HCT116 (cell line): ENCODE results near the gene ADIPOQ. TPM values are rescaled to one million over a fixed set of nuclear protein-coding genes. Genes with fewer than 3 reads are reported as not detected.

Experiments
- ATAC-seq: fragments of 200-7000 bp; cut with Tn5 transposase; 2 replicates; pipeline ENCODE4 v1.9.1; 2020; ENCODE audit warnings: mild to moderate bottlenecking, moderate library complexity
- BruUV-seq: library from RNA; stranded (reverse); fragments of 400-500 nt; replicated peaks from 2 replicates; lab custom pipeline; 2021; lab: Mats Ljungman, UMichigan
- CTCF ChIA-PET: fragments of 300-600 bp; sonication (Branson Sonifier 250); formaldehyde crosslinking; loops from one replicate; lab custom pipeline; 2021; ENCODE audit warnings: antibody characterized with exemption; lab: Charles Lee
- POLR2A ChIA-PET: fragments of 300-600, 350-600 bp; sonication (Branson Sonifier 250); formaldehyde crosslinking; loops from one replicate; lab custom pipeline; 2021; ENCODE audit warnings: antibody characterized with exemption; lab: Charles Lee
- RAD21 ChIA-PET, 2 experiments: fragments of 300-600 bp; sonication (Branson Sonifier 250); formaldehyde crosslinking; loops; one replicate each; lab custom pipeline; 2023; ENCODE audit warnings: low total read pairs in 2 of 2; ENCODE audit not compliant: uncharacterized antibody in 2 of 2, unreplicated experiment in 2 of 2, low non-redundant PET in 1 of 2; lab: Charles Lee
- DNase-seq: peaks from one replicate; pipeline ENCODE4 v3.0.0-alpha.2; 2010; ENCODE audit warnings: low read depth, low spot score
- H2AFZ ChIP-seq: fragments of 200-600 bp; shearing (Covaris generic), sonication (generic); 2 replicates; pipeline ENCODE4 v1.6.1; 2017; ENCODE audit warnings: low read depth, mixed run types, mixed read lengths, antibody characterized with exemption, low read length; ENCODE audit not compliant: poor library complexity, severe bottlenecking
- H3K27ac ChIP-seq: 2 replicates; pipeline ENCODE4 v1.5.1; 2012; ENCODE audit warnings: low read depth, low read length
- H3K27me3 ChIP-seq: fragments of 200-600 bp; sonication (generic); 2 replicates; pipeline ENCODE4 v1.6.1; 2016; ENCODE audit warnings: mixed run types, low read length, mixed read lengths; ENCODE audit not compliant: insufficient read depth
- H3K36me3 ChIP-seq, 2 experiments: fragments of 200-500 bp in 1 of 2; fragments of 200-600 bp in 1 of 2; sonication (Bioruptor generic) in 1 of 2; sonication (generic) in 1 of 2; 2 replicates each; pipeline versions ENCODE4 v1.5.1 to v1.6.1; 2014 to 2016; ENCODE audit warnings: low read length in 2 of 2, inconsistent platforms in 1 of 2, mixed read lengths in 1 of 2, mixed run types in 1 of 2; ENCODE audit not compliant: insufficient read depth in 2 of 2, control insufficient read depth in 1 of 2
- H3K4me1 ChIP-seq, 2 experiments: fragments of 200-600 bp in 1 of 2; sonication (generic) in 1 of 2; 2 replicates each; pipeline versions ENCODE4 v1.5.1 to v1.6.1; 2012 to 2017; ENCODE audit warnings: low read length in 2 of 2, inconsistent platforms in 1 of 2, mild to moderate bottlenecking in 1 of 2, mixed read lengths in 1 of 2, mixed run types in 1 of 2, moderate library complexity in 1 of 2; ENCODE audit not compliant: insufficient read depth in 2 of 2, control insufficient read depth in 1 of 2
- H3K4me2 ChIP-seq: fragments of 200-600 bp; sonication (generic); 2 replicates; pipeline ENCODE4 v1.6.1; 2017; ENCODE audit warnings: mixed run types, low read length, mixed read lengths
- H3K4me3 ChIP-seq, 2 experiments: fragments of 200-600 bp in 1 of 2; sonication (generic) in 1 of 2; replicated peaks in 1 of 2; 2 replicates each; pipeline ENCODE4 v1.5.1; 2011 to 2016; ENCODE audit warnings: low read length in 2 of 2, control low read depth in 1 of 2, low read depth in 1 of 2, mild to moderate bottlenecking in 1 of 2, mixed read lengths in 1 of 2, mixed run types in 1 of 2
- H3K79me2 ChIP-seq: fragments of 200-600 bp; sonication (generic); 2 replicates; pipeline ENCODE4 v1.6.1; 2017; ENCODE audit warnings: mild to moderate bottlenecking, mixed run types, low read length, moderate library complexity, mixed read lengths; ENCODE audit not compliant: insufficient read depth
- H3K9ac ChIP-seq: fragments of 200-600 bp; sonication (generic); 2 replicates; pipeline ENCODE4 v1.6.1; 2016; ENCODE audit warnings: low read length, mixed read lengths
- H3K9me2 ChIP-seq: fragments of 200-600 bp; sonication (generic), shearing (Covaris generic); 2 replicates; pipeline ENCODE4 v1.6.1; 2017; ENCODE audit warnings: mixed run types, mild to moderate bottlenecking, moderate library complexity; ENCODE audit not compliant: insufficient read depth
- H3K9me3 ChIP-seq, 2 experiments: fragments of 200-500 bp in 1 of 2; fragments of 200-600 bp in 1 of 2; sonication (Bioruptor generic) in 1 of 2; sonication (generic) in 1 of 2; 2 replicates each; pipeline ENCODE4 v1.6.1; 2014 to 2017; ENCODE audit warnings: low read length in 2 of 2, mixed read lengths in 2 of 2, inconsistent platforms in 1 of 2, low read depth in 1 of 2, mild to moderate bottlenecking in 1 of 2, mixed run types in 1 of 2, moderate library complexity in 1 of 2; ENCODE audit not compliant: control insufficient read depth in 1 of 2, insufficient read depth in 1 of 2
- H4K20me1 ChIP-seq: fragments of 200-600 bp; sonication (generic), shearing (Covaris generic); 2 replicates; pipeline ENCODE4 v1.6.1; 2017; ENCODE audit warnings: mixed run types, mild to moderate bottlenecking, moderate library complexity; ENCODE audit not compliant: insufficient read depth
- CBX3 ChIP-seq: IDR thresholded peaks from 2 replicates; pipeline ENCODE4 v1.6.1; 2012; ENCODE audit warnings: low read depth
- EGR1 ChIP-seq: IDR thresholded peaks from 2 replicates; pipeline ENCODE4 v1.6.1; 2012; ENCODE audit warnings: low read depth
- ELF1 ChIP-seq: IDR thresholded peaks from 2 replicates; pipeline ENCODE4 v1.6.1; 2012; ENCODE audit warnings: low read depth, borderline replicate concordance
- EZH2 ChIP-seq: fragments of 200-600 bp; sonication (generic); IDR thresholded peaks from 2 replicates; pipeline ENCODE4 v1.6.1; 2017; ENCODE audit warnings: antibody characterized with exemption, mixed run types
- EZH2phosphoT487 ChIP-seq: fragments of 200-600 bp; IDR thresholded peaks from 2 replicates; pipeline ENCODE4 v1.6.1; 2018; ENCODE audit warnings: antibody characterized with exemption, borderline replicate concordance
- FOSL1 ChIP-seq: IDR thresholded peaks from 2 replicates; pipeline ENCODE4 v1.6.1; 2012; ENCODE audit warnings: low read depth
- SIN3A ChIP-seq: IDR thresholded peaks from 2 replicates; pipeline ENCODE4 v1.6.1; 2012; ENCODE audit warnings: low read depth
- SP1 ChIP-seq: IDR thresholded peaks from 2 replicates; pipeline ENCODE4 v1.6.1; 2012; ENCODE audit warnings: low read depth
- SRF ChIP-seq: IDR thresholded peaks from 2 replicates; pipeline ENCODE4 v1.6.1; 2012; ENCODE audit warnings: low read depth
- YY1 ChIP-seq: IDR thresholded peaks from 2 replicates; pipeline ENCODE4 v1.6.1; 2011; ENCODE audit warnings: low read length, low read depth, moderate library complexity, mild to moderate bottlenecking; ENCODE audit not compliant: insufficient replicate concordance; ENCODE audit errors: extremely low read depth
- ZFX ChIP-seq: fragments of 450-650 bp; IDR thresholded peaks from 2 replicates; pipeline ENCODE4 v1.6.1; 2017
- ZNF274 ChIP-seq: fragments of 200-500 bp; sonication (Bioruptor generic); IDR thresholded peaks from 2 replicates; pipeline ENCODE4 v1.6.1; 2014; ENCODE audit warnings: mild to moderate bottlenecking, low read depth, low read length, inconsistent platforms
- intact Hi-C: fragments of 100-400 bp; cut with micrococcal nuclease; formaldehyde crosslinking; loops from 2 replicates; pipeline ENCODE4 v1.10.0; 2022
- total RNA-seq: library from RNA; stranded (reverse); gene quantifications from one replicate; pipeline ENCODE4 v1.2.1, GENCODE V29; 2021; ENCODE audit not compliant: unreplicated experiment
- TF ChIP-seq, protein P1 (sequence below): IDR thresholded peaks from 2 replicates; pipeline ENCODE4 v1.6.1; 2011; ENCODE audit warnings: mild to moderate bottlenecking, low read length, moderate library complexity; ENCODE audit not compliant: insufficient replicate concordance; ENCODE audit errors: extremely low read depth
- TF ChIP-seq, protein P2 (sequence below): IDR thresholded peaks from 2 replicates; pipeline ENCODE4 v1.6.1; 2012; ENCODE audit warnings: low read depth
- TF ChIP-seq, protein P3 (sequence below): IDR thresholded peaks from 2 replicates; pipeline ENCODE4 v1.6.1; 2012

The ADIPOQ gene
- total RNA-seq, 1 experiment from 2014 or later = not detected

DNA sequence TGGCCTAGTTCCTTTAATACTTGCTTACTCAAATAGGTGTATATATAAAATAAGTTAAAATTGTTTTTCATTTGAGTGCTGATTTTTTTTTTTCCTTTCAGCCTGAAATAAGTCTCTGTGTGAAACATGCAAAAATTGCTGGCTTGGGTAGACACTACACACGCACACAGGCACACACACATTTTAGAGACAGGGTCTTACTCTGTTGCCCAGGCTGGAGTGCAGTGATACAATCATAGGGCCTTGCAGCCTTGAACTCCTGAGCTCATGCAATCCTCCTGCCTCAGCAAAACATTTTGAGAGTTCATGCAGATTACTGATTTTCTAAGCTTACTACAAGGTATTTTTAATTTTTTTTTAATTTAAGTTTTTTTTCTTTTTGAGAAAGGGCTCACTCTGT lies 23.6 kb upstream of the ADIPOQ start:
- H4K20me1 ChIP-seq = no peaks in the 10 kb centered on the region
- H2AFZ ChIP-seq = no peak overlapping the region
- ChIA-PET CTCF (interaction anchor here (0.9 to 1.7 kb wide), 3 partner anchors 9 to 230 kb away, joined by 3 to 6 read pairs (median 4); no protein-coding TSS in a partner anchor), RAD21 (no interaction called here), POLR2A (interaction anchor here (1.0 kb wide), 1 partner anchor 29 kb away, joined by 4 read pairs; no protein-coding TSS in a partner anchor)
- no peak for ATAC-seq
- no peak overlapping the region for H3K4me2 ChIP-seq
- no peaks in the 10 kb centered on the region for H3K79me2 ChIP-seq
- no peaks in the 10 kb centered on the region for H3K9me3 ChIP-seq
- no peak overlapping the region for H3K4me3 ChIP-seq
- no peaks in the 10 kb centered on the region for H3K36me3 ChIP-seq
- H3K9me2 ChIP-seq = no peaks in the 10 kb centered on the region
- TF ChIP-seq, protein P1, sequence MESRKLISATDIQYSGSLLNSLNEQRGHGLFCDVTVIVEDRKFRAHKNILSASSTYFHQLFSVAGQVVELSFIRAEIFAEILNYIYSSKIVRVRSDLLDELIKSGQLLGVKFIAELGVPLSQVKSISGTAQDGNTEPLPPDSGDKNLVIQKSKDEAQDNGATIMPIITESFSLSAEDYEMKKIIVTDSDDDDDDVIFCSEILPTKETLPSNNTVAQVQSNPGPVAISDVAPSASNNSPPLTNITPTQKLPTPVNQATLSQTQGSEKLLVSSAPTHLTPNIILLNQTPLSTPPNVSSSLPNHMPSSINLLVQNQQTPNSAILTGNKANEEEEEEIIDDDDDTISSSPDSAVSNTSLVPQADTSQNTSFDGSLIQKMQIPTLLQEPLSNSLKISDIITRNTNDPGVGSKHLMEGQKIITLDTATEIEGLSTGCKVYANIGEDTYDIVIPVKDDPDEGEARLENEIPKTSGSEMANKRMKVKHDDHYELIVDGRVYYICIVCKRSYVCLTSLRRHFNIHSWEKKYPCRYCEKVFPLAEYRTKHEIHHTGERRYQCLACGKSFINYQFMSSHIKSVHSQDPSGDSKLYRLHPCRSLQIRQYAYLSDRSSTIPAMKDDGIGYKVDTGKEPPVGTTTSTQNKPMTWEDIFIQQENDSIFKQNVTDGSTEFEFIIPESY = no peak
- TF ChIP-seq SIN3A (no peak), ELF1 (no peak), ZNF274 (no peak), YY1 (no peak), EZH2phosphoT487 (no peak), SP1 (no peak), ZFX (no peak), SRF (no peak), EGR1 (no peak), FOSL1 (no peak), CBX3 (no peak), EZH2 (no peak)
- TF ChIP-seq, protein P2, sequence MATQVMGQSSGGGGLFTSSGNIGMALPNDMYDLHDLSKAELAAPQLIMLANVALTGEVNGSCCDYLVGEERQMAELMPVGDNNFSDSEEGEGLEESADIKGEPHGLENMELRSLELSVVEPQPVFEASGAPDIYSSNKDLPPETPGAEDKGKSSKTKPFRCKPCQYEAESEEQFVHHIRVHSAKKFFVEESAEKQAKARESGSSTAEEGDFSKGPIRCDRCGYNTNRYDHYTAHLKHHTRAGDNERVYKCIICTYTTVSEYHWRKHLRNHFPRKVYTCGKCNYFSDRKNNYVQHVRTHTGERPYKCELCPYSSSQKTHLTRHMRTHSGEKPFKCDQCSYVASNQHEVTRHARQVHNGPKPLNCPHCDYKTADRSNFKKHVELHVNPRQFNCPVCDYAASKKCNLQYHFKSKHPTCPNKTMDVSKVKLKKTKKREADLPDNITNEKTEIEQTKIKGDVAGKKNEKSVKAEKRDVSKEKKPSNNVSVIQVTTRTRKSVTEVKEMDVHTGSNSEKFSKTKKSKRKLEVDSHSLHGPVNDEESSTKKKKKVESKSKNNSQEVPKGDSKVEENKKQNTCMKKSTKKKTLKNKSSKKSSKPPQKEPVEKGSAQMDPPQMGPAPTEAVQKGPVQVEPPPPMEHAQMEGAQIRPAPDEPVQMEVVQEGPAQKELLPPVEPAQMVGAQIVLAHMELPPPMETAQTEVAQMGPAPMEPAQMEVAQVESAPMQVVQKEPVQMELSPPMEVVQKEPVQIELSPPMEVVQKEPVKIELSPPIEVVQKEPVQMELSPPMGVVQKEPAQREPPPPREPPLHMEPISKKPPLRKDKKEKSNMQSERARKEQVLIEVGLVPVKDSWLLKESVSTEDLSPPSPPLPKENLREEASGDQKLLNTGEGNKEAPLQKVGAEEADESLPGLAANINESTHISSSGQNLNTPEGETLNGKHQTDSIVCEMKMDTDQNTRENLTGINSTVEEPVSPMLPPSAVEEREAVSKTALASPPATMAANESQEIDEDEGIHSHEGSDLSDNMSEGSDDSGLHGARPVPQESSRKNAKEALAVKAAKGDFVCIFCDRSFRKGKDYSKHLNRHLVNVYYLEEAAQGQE = no peak
- TF ChIP-seq, protein P3, sequence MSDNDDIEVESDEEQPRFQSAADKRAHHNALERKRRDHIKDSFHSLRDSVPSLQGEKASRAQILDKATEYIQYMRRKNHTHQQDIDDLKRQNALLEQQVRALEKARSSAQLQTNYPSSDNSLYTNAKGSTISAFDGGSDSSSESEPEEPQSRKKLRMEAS = no peak
- DNase-seq = no peak
- intact Hi-C loops = no loop called here
- H3K27ac ChIP-seq = no peak overlapping the region
- H3K27me3 ChIP-seq = no peaks in the 10 kb centered on the region
- BruUV-seq = no TSS peak
- peaks cover 9 to 15% of the 10 kb centered on the region in 2 experiments for H3K4me1 ChIP-seq
- H3K9ac ChIP-seq = no peak overlapping the region
